Tibial nerve (tissue), 4 donors: ENCODE results near the gene SLC35A3.
"Not testable (repeated sequence)": the region's sequence is repeated elsewhere in the genome, so short reads cannot be mapped to it uniquely, and the experiment has no call there.

ENCODE experiments used
- EP300 ChIP-seq, 2 donors: sonication (generic); formaldehyde crosslinking; IDR thresholded peaks; one replicate each; pipeline ENCODE4 v1.6.1; 2017; ENCODE audit warnings: antibody characterized with exemption in 2 of 2, mild to moderate bottlenecking in 1 of 2
- POLR2A ChIP-seq, 2 donors: fragments of 450-650 bp; IDR thresholded peaks; one replicate each; pipeline ENCODE4 v1.6.1; 2017; ENCODE audit warnings: antibody characterized with exemption in 2 of 2, mild to moderate bottlenecking in 2 of 2, moderate library complexity in 2 of 2
- TF ChIP-seq, protein P1 (sequence below), 5 experiments: fragments of 200-600 bp in 3 of 5; fragments of 450-650 bp in 2 of 5; sonication (generic) in 3 of 5; IDR thresholded peaks; one replicate each; pipeline ENCODE4 v1.5.1; 2016 to 2019; ENCODE audit warnings: antibody characterized with exemption in 5 of 5, mild to moderate bottlenecking in 3 of 5, moderate library complexity in 2 of 5

DNA sequence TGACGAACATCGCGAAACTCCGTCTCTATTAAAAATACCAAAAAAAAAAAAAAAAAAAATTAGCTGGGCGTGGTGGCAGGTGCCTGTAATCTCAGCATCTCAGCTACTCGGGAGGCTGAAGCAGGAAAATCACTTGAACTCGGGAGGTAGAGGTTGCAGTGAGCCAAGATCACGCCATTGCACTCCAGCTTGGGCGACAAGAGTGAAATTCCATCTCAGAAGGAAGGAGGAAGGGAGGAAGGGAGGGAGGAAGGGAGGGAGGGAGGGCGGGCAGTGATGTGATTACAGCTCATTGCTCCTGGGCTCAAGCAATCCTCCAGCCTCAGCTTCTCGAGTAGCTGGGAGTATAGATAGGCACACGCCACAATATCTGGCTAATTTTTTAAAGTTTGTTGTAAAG, 7.5 kb downstream of the SLC35A3 start:
- TF ChIP-seq, protein P1, sequence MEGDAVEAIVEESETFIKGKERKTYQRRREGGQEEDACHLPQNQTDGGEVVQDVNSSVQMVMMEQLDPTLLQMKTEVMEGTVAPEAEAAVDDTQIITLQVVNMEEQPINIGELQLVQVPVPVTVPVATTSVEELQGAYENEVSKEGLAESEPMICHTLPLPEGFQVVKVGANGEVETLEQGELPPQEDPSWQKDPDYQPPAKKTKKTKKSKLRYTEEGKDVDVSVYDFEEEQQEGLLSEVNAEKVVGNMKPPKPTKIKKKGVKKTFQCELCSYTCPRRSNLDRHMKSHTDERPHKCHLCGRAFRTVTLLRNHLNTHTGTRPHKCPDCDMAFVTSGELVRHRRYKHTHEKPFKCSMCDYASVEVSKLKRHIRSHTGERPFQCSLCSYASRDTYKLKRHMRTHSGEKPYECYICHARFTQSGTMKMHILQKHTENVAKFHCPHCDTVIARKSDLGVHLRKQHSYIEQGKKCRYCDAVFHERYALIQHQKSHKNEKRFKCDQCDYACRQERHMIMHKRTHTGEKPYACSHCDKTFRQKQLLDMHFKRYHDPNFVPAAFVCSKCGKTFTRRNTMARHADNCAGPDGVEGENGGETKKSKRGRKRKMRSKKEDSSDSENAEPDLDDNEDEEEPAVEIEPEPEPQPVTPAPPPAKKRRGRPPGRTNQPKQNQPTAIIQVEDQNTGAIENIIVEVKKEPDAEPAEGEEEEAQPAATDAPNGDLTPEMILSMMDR (IDR thresholded peaks at IDR 0.05) = not testable (repeated sequence)
- TF ChIP-seq POLR2A, EP300 (IDR thresholded peaks at IDR 0.05): not testable (repeated sequence)
